22Rv1 (cell line): Measurements from ENCODE around the gene TP73.

Experiments
- ZFX ChIP-seq: fragments of 450-650 bp; IDR thresholded peaks from 2 replicates; pipeline ENCODE4 v1.6.1; 2017; ENCODE audit warnings: antibody characterized with exemption, borderline replicate concordance
- TF ChIP-seq, protein P1 (sequence below): fragments of 450-650 bp; IDR thresholded peaks from 2 replicates; pipeline ENCODE4 v1.5.1; 2017; ENCODE audit warnings: mild to moderate bottlenecking

DNA sequence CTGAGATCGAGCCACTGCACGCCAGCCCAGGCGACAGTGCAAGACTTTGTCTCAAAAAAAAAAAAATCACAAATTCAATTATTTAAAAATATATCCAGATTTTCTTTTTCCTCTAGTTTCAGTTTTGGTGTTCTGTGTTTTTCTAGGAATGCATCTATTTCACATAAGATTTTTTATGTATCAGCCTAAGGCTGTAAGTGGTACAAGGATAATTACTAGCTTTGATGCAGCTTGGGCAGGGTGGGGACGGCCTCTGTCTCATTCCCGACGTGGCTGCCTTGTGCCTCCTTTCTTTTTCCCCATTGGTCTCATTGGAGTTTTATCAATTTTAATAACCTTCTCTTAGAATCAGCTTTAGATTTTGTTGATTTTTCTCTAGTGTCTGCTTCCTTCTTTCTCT lies 106.8 kb downstream of the TP73 start:
- TF ChIP-seq, protein P1, sequence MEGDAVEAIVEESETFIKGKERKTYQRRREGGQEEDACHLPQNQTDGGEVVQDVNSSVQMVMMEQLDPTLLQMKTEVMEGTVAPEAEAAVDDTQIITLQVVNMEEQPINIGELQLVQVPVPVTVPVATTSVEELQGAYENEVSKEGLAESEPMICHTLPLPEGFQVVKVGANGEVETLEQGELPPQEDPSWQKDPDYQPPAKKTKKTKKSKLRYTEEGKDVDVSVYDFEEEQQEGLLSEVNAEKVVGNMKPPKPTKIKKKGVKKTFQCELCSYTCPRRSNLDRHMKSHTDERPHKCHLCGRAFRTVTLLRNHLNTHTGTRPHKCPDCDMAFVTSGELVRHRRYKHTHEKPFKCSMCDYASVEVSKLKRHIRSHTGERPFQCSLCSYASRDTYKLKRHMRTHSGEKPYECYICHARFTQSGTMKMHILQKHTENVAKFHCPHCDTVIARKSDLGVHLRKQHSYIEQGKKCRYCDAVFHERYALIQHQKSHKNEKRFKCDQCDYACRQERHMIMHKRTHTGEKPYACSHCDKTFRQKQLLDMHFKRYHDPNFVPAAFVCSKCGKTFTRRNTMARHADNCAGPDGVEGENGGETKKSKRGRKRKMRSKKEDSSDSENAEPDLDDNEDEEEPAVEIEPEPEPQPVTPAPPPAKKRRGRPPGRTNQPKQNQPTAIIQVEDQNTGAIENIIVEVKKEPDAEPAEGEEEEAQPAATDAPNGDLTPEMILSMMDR, result no peak
- TF ChIP-seq ZFX, result no peak
